Endothelial cell of umbilical vein (primary cell): Measurements from ENCODE around the gene CFAP43. TPM values are rescaled to one million over a fixed set of nuclear protein-coding genes. Genes with fewer than 3 reads are reported as not detected.

Experiments used
- BruUV-seq: library from RNA; stranded (reverse); fragments of 400-500 nt; replicated peaks from 2 replicates; lab custom pipeline; 2021; lab: Mats Ljungman, UMichigan
- CTCF ChIA-PET: fragments of 300-600, 350-600 bp; sonication (Branson Sonifier 250); formaldehyde crosslinking; loops from one replicate; lab custom pipeline; 2021; ENCODE audit warnings: antibody characterized with exemption, inconsistent platforms; lab: Charles Lee
- POLR2A ChIA-PET: fragments of 300-600, 350-600 bp; sonication (Branson Sonifier 250); formaldehyde crosslinking; loops from one replicate; lab custom pipeline; 2021; ENCODE audit warnings: antibody characterized with exemption, inconsistent platforms; lab: Charles Lee
- DNase-seq: peaks from one replicate; pipeline ENCODE4 v3.0.0-alpha.2; 2011; ENCODE audit warnings: low read depth, low spot score
- FAIRE-seq: peaks from 2 replicates; lab custom pipeline; 2011; peaks lifted over from hg19 to GRCh38; lab: Jason Lieb, UNC
- H2AFZ ChIP-seq: 2 replicates; pipeline ENCODE4 v1.6.0; 2012; ENCODE audit warnings: low read depth, low read length, control low read depth, inconsistent platforms
- H3K27ac ChIP-seq: 2 replicates; pipeline ENCODE4 v1.5.1; 2011; ENCODE audit warnings: low read depth, mild to moderate bottlenecking, control low read depth, low read length, moderate library complexity; ENCODE audit not compliant: insufficient read depth
- H3K27me3 ChIP-seq, 2 experiments: 2 replicates each; pipeline versions ENCODE4 v1.6.0 to v1.6.1; 2011; ENCODE audit warnings: low read length in 2 of 2, mixed read lengths in 1 of 2; ENCODE audit not compliant: control insufficient read depth in 2 of 2, insufficient read depth in 2 of 2
- H3K36me3 ChIP-seq, 2 experiments: 2 replicates in 1 of 2; 3 replicates in 1 of 2; pipeline ENCODE4 v1.5.1; 2011; ENCODE audit warnings: low read length in 2 of 2, mild to moderate bottlenecking in 1 of 2, moderate library complexity in 1 of 2; ENCODE audit not compliant: control insufficient read depth in 2 of 2, insufficient read depth in 2 of 2; ENCODE audit errors: extremely low read depth in 1 of 2
- H3K4me1 ChIP-seq: 3 replicates; pipeline ENCODE4 v1.5.1; 2011; ENCODE audit warnings: mild to moderate bottlenecking, low read length; ENCODE audit not compliant: control insufficient read depth, insufficient read depth; ENCODE audit errors: extremely low read depth
- H3K4me2 ChIP-seq: 2 replicates; pipeline ENCODE4 v1.6.1; 2011; ENCODE audit warnings: low read length, control low read depth, mixed read lengths; ENCODE audit not compliant: insufficient read depth
- H3K4me3 ChIP-seq, 3 experiments: fragments of 200-600 bp in 1 of 3; sonication (generic), shearing (Covaris generic) in 1 of 3; replicated peaks in 1 of 3; 2 replicates each; pipeline ENCODE4 v1.5.1; 2011 to 2016; ENCODE audit warnings: control low read depth in 3 of 3, low read length in 3 of 3, mild to moderate bottlenecking in 2 of 3, inconsistent platforms in 1 of 3, low read depth in 1 of 3, moderate library complexity in 1 of 3; ENCODE audit not compliant: insufficient read depth in 1 of 3
- H3K79me2 ChIP-seq: 2 replicates; pipeline ENCODE4 v1.6.0; 2012; ENCODE audit warnings: low read length, inconsistent platforms; ENCODE audit not compliant: control insufficient read depth, insufficient read depth
- H3K9ac ChIP-seq: replicated peaks from 2 replicates; pipeline ENCODE3; 2011; ENCODE audit warnings: low read length, control low read depth; ENCODE audit not compliant: insufficient read depth; ENCODE audit errors: extremely low read depth
- H3K9me1 ChIP-seq: replicated peaks from 3 replicates; pipeline ENCODE4 v1.6.0; 2011; ENCODE audit warnings: mild to moderate bottlenecking, low read length; ENCODE audit not compliant: control insufficient read depth, insufficient read depth; ENCODE audit errors: extremely low read depth
- H3K9me3 ChIP-seq: replicated peaks from 2 replicates; pipeline ENCODE4 v1.5.1; 2012; ENCODE audit warnings: low read length, inconsistent platforms; ENCODE audit not compliant: control insufficient read depth, insufficient read depth
- H4K20me1 ChIP-seq: replicated peaks from 2 replicates; pipeline ENCODE3; 2011; ENCODE audit warnings: mild to moderate bottlenecking, low read length; ENCODE audit not compliant: control insufficient read depth, insufficient read depth; ENCODE audit errors: extremely low read depth
- EZH2 ChIP-seq: IDR thresholded peaks from 2 replicates; pipeline ENCODE4 v1.6.1; 2012; ENCODE audit warnings: borderline replicate concordance, low read depth, mild to moderate bottlenecking, moderate library complexity, low read length, inconsistent platforms; ENCODE audit not compliant: severe bottlenecking
- FOS ChIP-seq: IDR thresholded peaks from 2 replicates; pipeline ENCODE4 v1.6.1; 2011; ENCODE audit warnings: mild to moderate bottlenecking, low read length, moderate library complexity, borderline replicate concordance; ENCODE audit not compliant: insufficient read depth
- GATA2 ChIP-seq: IDR thresholded peaks from 2 replicates; pipeline ENCODE4 v1.7.0; 2011; ENCODE audit warnings: low read depth, mild to moderate bottlenecking, moderate library complexity, mixed read lengths, low read length; ENCODE audit not compliant: insufficient read length, insufficient read depth
- JUN ChIP-seq: IDR thresholded peaks from 2 replicates; pipeline ENCODE4 v1.6.1; 2011; ENCODE audit warnings: borderline replicate concordance, low read depth; ENCODE audit not compliant: insufficient read length, insufficient read depth
- MAX ChIP-seq: IDR thresholded peaks from 2 replicates; pipeline ENCODE4 v1.6.1; 2011; ENCODE audit not compliant: insufficient read depth, insufficient read length
- MYC ChIP-seq: IDR thresholded peaks from one replicate; pipeline ENCODE4 v1.6.1; 2011; ENCODE audit warnings: mild to moderate bottlenecking, low read depth, low read length
- POLR2A ChIP-seq: IDR thresholded peaks from 2 replicates; pipeline ENCODE4 v1.6.1; 2012; ENCODE audit warnings: low read depth, mild to moderate bottlenecking, control low read depth, low read length
- POLR2AphosphoS5 ChIP-seq: IDR thresholded peaks from 2 replicates; pipeline ENCODE4 v1.6.1; 2012; ENCODE audit warnings: low read depth, mild to moderate bottlenecking, control low read depth, low read length, moderate library complexity; ENCODE audit not compliant: insufficient read depth
- dilution Hi-C: fragments of 300-500 bp; cut with MboI; formaldehyde crosslinking; loops from one replicate; pipeline ENCODE4 v1.15.0; 2019; ENCODE audit warnings: low sequenced_read_pairs; ENCODE audit not compliant: extremely low pct_ligation_motif_present
- intact Hi-C: fragments of 100-400 bp; cut with micrococcal nuclease; formaldehyde crosslinking; loops from one replicate; pipeline ENCODE4 v1.10.0; 2022
- polyA plus RNA-seq, 4 experiments: library from polyadenylated mRNA; depleted of rRNA in 3 of 4; stranded (reverse) in 3 of 4; unstranded in 1 of 4; fragments of >200 nt; gene quantifications; 2 replicates each; pipeline versions ENCODE4 v1.2.1 to v1.2.3, GENCODE V29; 2011 to 2012; ENCODE audit warnings: missing spikeins in 1 of 4
- total RNA-seq: library from RNA; stranded (reverse); gene quantifications from 2 replicates; pipeline ENCODE4 v1.2.3, GENCODE V29; 2021
- TF ChIP-seq, protein P1 (sequence below), 2 donors: IDR thresholded peaks; 1 replicate in 1 of 2; 2 replicates in 1 of 2; pipeline ENCODE4 v1.5.1; 2011; ENCODE audit warnings: low read length in 2 of 2, mild to moderate bottlenecking in 2 of 2, moderate library complexity in 2 of 2, control low read depth in 1 of 2, inconsistent platforms in 1 of 2, low read depth in 1 of 2; ENCODE audit not compliant: insufficient read depth in 1 of 2; ENCODE audit errors: extremely low read depth in 1 of 2

The CFAP43 gene
- total and polyA plus RNA-seq, 2 donors (not counting 3 experiments of a cell fraction or from before 2014, with no cell fraction given): 0.04 TPM; not detected in 1

GRCh38 chr10:104142081-104142480, 90.1 kb downstream of the CFAP43 start:
- ChIA-PET CTCF (no interaction called here), POLR2A (no interaction called here)
- H3K79me2 ChIP-seq: no peaks in the 10 kb centered on the region
- H3K36me3 ChIP-seq: no peaks in the 10 kb centered on the region
- intact Hi-C loops: no loop called here
- H3K4me2 ChIP-seq: no peak overlapping the region
- DNase-seq (no peak), FAIRE-seq (no peak)
- H3K4me1 ChIP-seq: no peaks in the 10 kb centered on the region
- H3K9me3 ChIP-seq: no peaks in the 10 kb centered on the region
- no peak overlapping the region for H3K4me3 ChIP-seq
- no peak overlapping the region for H2AFZ ChIP-seq
- BruUV-seq: no TSS peak
- no peaks in the 10 kb centered on the region for H3K9me1 ChIP-seq
- no peak overlapping the region for H3K9ac ChIP-seq
- no peak overlapping the region for H3K27ac ChIP-seq
- dilution Hi-C loops: no loop called here
- no peaks in the 10 kb centered on the region for H4K20me1 ChIP-seq
- peaks cover 11 to 26% of the 10 kb centered on the region in 2 experiments for H3K27me3 ChIP-seq
- TF ChIP-seq JUN: no peak
- no peak for TF ChIP-seq FOS
- TF ChIP-seq, protein P1, sequence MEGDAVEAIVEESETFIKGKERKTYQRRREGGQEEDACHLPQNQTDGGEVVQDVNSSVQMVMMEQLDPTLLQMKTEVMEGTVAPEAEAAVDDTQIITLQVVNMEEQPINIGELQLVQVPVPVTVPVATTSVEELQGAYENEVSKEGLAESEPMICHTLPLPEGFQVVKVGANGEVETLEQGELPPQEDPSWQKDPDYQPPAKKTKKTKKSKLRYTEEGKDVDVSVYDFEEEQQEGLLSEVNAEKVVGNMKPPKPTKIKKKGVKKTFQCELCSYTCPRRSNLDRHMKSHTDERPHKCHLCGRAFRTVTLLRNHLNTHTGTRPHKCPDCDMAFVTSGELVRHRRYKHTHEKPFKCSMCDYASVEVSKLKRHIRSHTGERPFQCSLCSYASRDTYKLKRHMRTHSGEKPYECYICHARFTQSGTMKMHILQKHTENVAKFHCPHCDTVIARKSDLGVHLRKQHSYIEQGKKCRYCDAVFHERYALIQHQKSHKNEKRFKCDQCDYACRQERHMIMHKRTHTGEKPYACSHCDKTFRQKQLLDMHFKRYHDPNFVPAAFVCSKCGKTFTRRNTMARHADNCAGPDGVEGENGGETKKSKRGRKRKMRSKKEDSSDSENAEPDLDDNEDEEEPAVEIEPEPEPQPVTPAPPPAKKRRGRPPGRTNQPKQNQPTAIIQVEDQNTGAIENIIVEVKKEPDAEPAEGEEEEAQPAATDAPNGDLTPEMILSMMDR (IDR thresholded peaks at IDR 0.05; ENCODE audit: extremely low read depth in 1 of 2, insufficient read depth in 1 of 2, low read depth in 1 of 2, low read length in 2 of 2): no peak
- no peak for TF ChIP-seq EZH2
- no peak for TF ChIP-seq POLR2A
- TF ChIP-seq POLR2AphosphoS5: no peak
- no peak for TF ChIP-seq MAX
- no peak for TF ChIP-seq GATA2
- TF ChIP-seq MYC: no peak
